C1 segment of cervical spinal cord (tissue), 14 donors: ENCODE measurements around the gene KLK10.

Experiments used
- DNase-seq, 14 donors: peaks; one replicate each; lab custom pipeline; 2025; lab: John Stamatoyannopoulos, UW

KLK10 gene

DNA sequence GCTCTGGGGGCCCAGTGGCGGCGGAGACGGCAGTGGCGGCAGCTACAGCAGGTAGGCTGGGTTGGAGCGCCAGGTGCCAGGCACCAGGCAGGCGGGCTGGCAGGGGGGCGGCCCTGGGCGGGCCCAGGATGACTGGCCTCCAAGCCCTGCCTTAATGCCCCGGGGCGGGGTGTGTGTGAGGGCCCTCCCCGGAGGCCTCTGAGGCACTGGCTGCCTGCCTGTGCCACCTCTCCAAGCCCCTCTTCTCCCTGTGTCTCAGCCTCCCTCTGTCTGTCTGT, 7.0 kb upstream of the KLK10 start, which contains the start of gene KLK11:
TSS of gene KLK11 (minus strand) at position 63 of the 278 bp plus-strand sequence. CDS start 985 bp downstream, outside the sequence.
- no peak for DNase-seq

DNA sequence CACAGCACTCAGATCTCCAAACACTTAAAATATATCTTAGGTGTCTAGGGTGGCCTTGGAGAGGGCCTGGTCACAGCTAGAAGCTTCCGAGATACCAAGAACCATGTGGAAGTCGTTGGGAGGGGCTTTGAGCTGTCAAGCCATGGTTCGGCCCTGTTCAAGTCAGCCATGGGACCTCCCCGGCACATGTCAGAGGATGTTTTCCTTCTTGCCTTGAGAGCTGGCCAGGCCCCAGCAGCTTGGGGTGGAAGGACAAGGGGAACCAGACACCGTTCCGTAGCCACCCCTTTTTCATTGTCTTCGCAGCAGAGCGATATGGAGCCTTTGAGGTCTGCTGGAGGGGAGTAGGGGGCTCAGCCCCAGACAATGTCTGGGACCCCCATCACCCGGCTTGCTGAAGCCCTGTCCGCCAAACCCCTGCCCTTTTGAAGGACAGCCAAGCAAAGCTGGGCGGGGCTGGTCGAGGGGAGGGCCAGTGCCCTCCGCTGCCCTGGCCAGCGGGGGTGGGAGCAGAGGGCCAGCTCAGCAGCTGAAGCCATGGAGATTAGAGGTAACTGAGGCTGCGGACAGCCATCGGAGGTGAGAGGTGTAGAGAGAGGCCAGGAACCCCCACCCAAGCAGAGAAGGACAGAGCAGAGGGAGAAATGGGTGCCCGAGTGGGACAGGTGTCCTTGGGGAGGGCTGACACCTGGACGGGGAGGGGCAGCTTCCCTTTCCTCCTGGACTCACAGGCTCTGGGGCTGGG, 6.5 kb upstream of the KLK10 start:
- DNase-seq, result no peak

DNA sequence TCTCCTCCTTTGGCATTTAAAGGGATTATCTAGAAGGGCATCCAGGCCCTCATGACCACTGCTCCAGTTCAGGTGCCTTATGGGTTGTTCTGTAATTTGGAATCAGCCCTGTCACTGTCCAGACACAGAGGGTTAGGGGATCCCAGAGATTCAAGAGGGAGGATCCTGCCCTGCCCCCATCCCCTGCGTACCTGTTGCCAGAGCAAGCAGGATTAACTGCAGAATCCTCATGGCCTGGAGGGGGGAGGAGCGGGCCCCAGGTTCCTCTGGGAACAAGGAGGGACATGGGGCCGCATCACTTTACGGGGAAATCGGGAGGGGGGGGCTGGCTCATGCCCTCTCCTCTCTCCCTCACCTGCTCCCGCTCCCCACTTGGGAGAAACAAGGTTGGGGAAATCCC, 5.9 kb upstream of the KLK10 start:
- DNase-seq, result no peak

DNA sequence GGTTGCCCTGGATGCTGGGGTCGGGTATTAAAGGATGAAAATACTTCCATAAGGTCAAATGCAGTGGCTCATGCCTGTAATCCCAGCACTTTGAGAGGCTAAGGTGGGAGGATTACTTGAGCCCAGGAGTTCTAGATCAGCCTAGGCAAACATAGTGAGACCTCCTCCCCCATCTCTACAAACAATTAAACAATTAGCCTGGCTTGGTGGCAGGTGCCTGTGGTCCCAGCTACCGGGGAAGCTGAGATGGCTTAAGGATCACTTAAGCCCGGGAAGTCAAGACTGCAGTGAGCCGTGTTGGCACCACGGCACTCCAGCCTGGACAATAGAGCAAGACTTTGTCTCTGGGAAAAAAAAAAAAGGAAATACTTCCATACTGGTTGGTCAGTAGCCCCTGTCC, 5.4 kb upstream of the KLK10 start:
- no peak for DNase-seq

DNA sequence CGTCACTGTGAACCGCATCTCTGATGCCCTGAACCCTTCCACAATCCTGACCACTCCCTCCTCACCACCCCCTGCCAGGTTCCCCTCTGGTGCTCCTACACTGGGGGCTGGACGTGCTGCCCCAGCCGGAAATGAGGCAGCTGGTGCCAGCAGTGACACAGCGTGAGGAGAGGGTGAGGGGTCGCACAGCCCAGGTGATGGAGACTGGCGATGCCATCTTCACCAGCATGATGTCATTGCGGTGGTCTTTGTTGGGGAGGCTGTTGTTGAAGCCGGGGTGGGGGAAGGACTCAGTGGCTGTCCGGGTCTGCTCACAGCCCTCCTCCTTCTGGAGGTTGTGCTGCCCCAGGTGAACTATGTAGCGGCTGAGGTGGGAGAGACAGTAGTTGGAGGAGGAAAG, 4.4 kb upstream of the KLK10 start:
- no peak for DNase-seq

DNA sequence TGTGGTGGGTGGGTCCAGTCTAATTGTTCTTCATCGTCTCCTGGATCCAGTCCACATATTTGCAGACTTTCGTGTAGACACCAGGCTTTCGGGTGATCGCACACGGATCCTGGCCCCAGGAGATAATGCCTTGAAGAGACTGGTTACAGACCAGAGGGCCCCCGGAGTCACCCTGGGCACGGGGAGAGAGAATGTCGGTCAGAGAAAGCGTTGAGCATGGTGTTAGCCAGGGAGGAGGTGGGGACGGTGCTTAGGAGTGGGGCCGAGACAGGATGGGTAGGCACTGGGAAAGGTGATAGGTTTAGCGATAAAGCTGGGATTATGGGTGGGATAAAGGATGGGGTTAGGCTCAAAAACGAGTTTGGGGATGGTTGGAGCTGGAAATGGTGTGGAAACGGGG, 3.0 kb upstream of the KLK10 start:
- no peak for DNase-seq

DNA sequence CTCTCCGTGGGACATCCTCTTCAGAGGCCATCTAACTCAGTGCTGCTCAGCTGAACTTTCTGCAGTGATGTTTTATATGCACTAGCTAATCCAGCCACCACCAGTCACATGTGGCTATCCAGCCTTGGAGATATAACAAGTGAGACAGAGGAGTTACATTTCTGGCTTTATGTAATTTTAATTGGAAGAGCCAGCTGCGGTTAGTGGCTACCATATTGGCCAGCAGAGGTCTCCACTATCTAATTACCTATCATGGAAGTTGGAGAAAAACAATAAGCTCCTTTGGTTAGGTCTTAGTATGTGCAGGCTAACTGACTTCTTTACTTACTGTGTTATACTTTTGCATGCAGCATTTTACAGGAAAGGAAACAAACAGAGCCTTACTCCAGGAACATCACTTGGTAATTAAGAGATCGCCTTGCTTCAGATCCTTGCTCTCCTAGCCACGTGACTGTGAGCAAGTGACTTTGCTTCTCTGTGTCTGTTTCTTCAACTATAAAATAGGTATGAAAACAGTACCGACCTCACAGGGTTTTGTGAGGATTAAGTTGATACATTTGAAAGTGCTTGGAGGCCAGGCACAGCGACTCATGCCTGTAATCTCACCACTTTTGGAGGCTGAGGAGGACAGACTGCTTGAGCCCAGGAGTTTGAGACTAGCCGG, 1.6 kb upstream of the KLK10 start:
- DNase-seq, result peak in 1 of 14 donors; percentile 38

DNA sequence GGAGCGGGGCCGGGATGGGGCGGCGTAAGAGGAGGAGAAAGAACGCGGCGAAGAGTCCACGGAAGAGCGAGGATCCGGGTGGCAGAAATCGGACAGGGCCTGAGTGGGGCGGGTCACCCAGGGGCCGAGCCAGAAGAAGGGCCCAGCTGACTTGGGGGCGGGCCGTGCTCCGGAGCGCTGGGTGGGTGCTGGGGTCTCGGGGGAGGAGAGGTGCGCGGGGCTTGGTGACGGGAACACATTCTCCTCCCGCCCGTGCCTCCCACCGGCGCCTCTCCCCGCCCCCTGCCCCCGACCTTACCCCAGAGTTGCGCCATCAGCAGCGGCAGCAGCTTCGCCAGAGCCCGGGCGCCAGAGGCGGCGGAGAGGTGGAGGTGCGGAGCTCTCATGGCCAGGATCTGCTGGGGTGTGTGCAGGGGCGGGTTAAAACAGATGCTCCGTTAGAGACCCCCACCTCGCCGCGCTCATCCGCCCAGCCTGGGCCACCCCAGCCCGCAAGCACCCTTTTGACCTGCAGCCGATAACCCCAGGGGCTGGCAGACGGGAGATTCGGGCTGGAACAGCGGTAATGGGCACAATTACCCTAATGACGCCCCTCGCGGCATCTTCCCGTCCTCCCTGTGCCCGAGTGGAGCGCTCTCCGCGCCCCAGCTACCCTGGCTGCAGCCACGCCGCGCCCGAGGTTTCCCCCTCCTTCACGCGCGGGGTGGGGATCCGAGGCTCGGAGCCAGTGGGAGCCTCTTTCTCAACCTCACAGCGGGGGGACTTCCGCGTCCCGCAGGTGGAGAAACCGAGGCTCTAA, 565 bp downstream of the KLK10 start:
- DNase-seq, result peak in 1 of 14 donors; percentile 1

DNA sequence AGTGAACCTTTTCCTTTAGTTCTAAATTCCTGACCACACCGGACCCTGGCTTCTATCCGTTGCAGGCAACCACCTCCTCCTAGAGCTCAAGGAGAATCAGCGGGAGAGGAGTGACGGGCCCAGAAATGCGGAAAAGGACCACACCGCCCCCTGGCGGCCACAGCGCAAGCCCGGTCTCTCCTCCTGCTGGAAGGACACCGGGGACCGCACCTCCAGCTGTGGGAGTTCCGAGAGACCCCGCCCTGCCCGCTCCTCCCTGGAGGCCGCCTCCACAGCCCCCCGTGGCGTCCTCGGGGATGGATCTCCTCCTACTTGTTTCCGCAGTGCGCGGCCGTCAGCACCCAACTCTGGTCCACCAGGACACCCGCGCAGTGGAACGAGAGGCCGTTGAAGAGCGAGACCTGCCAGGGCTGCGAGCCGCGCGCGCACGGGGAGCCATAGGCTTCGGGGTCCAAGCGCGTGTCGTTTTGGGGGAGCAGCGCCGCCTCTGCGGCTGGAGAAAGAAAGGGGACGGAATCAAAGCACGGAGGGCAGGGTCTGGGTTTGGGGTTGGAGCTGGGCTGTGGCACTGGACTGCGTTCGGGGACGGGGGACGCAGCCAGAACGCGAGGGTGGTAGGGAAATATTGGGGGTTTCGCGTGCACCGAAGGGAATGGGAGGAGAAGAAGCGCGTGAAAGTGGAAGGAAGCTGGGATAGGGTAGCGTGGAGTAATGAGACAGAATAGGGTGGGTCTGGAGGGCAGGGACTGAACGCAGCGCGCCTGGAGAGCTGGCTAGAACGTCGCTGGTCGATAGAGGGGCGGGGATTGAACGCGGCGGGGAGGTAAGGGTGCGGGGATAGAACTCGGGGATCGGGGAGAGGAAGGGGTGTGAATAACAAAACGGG, 2.5 kb downstream of the KLK10 start:
- DNase-seq, result peak in 9 of 14 donors; percentile 8 to 76 (median 46)

DNA sequence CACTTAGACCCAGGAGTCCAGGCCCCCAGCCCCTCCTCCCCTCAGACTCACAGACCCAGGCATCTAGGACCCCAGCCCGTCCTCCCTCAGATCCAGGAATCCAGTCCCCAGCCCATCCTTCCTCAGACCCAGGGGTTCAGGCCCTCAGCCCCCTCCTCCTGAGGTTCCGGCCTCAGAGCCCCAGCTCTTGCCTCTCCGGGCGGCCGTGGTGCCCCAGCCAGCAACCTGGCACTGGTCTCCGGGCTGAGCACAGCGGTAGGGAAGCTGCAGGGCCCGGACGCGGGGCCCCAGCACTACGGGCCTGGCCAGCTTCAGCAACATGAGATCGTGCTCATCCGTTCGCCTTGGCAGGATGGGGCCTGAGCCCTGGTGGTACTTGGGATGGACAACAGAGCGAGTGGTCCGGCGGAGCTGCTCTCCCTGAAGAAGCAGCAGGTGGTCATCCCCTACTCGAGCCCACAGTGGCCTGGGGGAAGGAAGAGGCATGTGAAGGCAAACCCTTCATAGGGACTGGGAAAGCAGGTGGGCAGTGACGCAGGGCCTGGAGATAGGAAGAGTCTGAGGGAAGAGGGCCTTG, 3.7 kb downstream of the KLK10 start:
- DNase-seq, result no peak

DNA sequence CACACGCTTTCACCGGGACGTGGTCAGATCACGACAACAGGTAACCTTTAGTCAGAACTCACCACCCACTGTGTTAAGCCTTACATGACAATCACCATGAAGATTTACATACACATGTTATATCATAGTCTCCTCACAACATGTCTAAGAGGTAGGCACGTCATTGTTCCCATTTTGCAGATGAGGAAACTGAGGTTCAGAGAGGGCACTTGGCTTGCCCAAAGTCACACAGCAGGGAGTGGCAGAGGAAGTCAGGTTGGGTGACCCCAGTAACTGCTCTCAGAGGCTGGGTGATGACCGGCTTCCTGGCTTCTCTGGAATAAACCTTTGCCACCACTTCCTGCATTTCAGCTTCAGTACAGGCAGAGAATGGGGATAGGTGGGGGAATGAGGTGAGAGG, 5.3 kb downstream of the KLK10 start:
- DNase-seq, result no peak

DNA sequence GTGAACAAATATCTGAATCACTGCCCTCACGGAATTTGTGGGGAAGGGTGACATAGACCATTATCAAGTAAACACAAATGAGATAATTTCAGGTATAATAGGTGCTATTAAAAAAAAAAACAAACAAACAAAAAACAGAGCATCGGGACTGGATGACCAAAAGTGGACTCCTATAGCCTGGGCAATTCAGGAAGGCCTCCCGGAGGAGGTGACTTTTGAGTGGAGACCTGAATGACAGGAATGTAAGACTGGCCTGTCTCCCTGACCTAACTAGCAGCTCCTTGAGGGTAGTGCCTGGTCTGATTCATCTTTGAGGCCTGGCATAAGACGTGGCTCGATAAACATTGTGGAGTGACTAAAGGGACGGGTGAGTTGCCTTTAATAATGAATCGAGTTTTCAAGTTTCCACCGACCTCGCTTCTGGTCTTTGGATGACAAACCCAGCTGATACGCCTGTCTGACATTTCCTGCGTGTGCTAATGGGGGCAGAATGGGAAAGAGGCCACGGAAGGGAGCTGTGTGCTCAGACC, 6.8 kb downstream of the KLK10 start:
- DNase-seq, result no peak

DNA sequence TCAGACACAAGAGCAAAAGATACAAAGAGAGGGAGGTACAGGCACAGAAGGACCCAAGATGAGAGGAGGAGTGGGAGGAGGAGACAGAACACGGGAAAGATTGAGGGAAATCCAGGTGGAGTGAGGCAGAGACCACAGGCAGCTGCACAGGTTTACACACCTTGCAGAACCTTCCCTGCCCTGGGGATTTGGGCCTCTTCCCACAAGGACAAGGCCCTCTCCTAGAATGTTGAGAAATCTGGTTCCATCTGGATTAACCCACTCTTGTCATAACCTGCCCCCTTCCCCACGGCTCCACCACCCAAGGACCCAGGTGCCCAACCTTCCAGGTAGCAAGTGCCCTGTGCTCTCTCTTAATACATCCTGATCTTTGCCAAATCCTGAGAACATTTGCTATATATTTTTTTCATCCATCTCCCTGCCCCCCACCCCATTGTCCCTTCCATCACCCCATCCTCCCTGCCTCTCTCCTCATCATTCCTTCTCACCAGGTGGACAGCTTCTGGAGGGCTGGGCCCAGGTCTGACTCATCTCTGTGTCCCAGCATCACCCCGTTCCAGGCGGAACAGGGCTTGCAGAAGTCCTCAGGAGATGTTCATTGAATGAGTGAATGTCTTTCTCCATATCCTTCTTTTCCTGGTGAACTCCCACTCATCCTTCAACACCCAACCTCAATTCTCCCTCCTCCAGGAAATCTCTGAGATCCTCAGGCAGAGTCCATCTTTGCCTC, 9.3 kb downstream of the KLK10 start:
- no peak for DNase-seq

DNA sequence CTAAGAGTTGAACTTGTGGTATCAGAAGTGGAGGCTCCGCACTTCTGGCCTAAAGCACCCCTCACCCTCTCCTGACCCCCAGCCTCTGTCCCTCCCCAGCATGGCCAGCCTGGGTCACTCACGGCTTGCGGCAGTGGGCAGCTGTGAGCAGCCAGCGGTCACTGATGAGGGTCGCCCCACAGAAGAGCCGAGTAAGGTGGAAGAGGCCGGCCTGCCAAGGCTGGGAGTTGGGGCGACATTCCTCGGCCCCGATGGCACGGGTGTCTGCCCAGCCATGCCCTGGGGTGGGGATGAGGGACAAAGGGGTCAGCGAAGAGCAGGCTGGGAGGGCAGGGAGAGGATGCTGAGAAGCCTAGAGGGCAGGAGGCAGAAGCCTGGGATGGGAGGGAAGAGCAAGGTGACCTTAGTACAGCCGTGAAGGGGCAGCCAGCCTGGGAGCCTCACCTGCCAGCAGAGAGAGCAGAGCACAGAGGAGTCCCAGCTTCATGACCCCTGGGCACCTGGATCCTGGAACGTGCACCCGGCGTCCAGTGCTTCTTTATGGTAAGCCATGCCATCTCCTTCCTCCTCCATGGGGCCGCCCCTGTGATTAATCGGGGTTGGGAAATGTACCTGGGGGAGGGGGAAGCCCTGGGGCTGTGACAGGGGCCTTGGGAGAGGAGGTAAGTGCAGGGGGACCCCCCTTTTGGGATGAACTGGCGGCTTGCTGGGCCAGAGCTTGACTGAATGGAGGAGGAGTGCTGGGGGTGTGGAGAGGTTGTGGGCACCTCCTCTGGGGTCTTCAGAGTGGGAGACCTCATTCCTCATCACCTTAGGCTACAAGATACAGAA, 10.2 kb downstream of the KLK10 start:
- no peak for DNase-seq

DNA sequence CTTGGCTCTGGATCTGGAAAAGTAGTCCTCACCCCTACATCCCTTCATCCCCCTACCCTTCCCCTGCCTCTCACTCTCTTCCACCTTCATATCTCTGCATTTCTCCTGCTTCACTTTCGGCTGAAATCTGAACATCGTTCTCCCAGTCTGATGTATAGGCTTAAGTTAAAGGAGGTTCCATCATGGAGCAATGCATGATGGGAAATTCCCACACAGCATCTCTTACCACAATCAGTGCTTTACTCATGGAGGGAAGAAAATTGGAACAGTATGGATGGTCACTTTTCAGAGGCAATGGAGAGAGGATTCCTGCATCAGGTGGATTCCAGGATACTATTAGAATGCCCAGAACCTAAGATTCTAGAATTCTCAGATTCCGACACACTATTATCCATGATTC, 12.0 kb downstream of the KLK10 start:
- no peak for DNase-seq

DNA sequence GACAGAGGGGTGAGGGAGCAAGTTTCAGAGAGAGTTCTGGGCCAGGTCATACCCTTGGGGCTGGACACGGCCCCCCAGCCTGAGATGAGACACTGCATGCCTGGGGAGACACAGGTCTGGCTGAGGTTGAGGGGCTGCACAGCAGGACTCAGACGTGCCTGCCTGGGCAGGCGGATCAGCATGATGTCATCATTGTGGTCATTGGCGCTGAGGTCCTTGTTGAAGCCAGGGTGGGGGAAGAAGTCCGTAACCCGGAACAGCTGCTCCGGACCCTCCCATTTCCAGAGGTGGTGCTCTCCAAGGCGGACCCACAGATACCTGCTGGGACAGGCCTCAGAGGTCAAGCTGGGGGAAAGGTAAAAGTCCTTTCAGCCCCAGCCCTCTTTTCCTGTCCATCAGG, 13.1 kb downstream of the KLK10 start:
- DNase-seq, result no peak

DNA sequence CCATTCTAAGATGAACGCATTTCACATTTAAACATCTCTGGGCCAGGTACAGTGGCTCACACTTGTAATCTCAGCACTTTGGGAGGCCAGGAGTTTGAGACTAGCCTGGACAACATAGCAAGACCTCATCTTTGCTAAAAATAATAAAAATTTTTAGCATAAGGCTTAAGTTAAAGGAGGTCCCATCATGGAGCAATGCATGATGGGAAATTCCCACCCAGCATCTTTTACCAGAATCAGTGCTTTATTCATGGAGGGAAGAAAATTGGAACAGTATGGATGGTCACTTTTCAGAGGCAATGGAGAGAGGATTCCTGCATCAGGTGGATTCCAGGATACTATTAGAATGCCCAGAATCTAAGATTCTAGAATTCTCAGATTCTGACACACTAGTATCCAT, 14.3 kb downstream of the KLK10 start:
- DNase-seq, result no peak

DNA sequence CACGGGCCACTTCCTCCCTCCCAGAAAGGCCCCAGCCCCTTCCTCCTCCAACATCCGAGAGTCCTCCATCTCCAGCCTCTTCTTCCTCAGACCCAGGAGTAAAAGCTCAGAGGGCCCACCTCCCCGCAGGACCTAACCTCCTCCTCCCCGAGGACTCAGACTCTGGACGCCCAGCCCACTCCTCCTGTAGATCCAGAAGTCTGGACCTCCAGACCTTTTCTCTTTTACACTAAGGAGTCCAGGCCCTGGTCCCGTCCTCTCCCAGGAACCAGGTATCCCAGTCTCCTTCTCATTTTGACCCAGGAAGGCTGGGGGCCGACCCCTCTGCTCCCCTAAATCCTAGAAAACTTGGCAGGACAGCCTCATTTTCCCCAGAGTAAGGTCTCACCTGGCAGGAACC, 16.2 kb downstream of the KLK10 start:
- no peak for DNase-seq

DNA sequence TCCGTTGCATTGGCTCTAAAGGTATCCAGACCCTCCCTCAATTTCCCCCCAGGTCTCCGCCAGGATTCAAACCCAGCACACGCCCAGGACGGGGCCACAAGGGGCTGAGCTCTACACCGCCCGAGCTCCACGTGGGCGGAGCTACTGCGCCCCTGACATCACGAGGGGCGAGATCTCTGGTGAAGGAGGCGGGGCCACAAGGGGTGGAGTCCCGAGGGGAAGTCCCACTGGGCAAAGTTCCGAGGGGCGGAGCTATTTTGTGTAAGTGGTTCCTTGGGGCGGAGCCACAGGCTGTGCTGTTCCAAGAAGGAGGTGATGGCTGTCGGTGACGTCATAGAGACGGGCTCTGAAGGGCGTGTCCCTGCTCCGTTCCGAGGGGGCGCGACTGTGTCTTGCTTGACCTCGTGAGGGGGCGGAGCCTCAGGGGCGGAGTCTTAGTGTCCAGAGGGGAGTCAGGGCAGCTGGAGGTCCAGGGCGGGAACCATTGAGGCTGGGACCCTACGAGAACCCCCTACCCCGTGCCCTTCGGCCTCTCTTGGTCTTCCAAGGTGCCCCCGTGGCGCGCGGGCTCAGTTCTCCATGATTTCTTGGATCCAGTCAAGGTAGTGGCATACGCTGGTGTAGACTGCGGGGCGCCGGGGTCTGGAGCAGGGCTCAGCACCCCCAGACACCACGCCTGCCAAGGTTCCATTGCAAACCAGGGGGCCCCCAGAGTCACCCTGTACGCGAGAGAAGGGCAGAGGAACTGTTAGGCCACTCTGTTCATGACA, 16.8 kb downstream of the KLK10 start:
- peak in 1 of 14 donors; percentile 39 for DNase-seq
